ENCODE measurements around the gene RIMS4. TPM values are rescaled to one million over a fixed set of nuclear protein-coding genes. Genes with fewer than 3 reads are reported as not detected.
A peak's percentile ranks its signal among the peaks of the same experiment; 100 is the strongest.

RIMS4 gene
- total and polyA plus RNA-seq, 10 of the 15 experiments (the other 5 are each of a cell fraction or from before 2014, with no cell fraction given), result under 0.01 to 0.07 (median 0.05) TPM; not detected in 5

DNA sequence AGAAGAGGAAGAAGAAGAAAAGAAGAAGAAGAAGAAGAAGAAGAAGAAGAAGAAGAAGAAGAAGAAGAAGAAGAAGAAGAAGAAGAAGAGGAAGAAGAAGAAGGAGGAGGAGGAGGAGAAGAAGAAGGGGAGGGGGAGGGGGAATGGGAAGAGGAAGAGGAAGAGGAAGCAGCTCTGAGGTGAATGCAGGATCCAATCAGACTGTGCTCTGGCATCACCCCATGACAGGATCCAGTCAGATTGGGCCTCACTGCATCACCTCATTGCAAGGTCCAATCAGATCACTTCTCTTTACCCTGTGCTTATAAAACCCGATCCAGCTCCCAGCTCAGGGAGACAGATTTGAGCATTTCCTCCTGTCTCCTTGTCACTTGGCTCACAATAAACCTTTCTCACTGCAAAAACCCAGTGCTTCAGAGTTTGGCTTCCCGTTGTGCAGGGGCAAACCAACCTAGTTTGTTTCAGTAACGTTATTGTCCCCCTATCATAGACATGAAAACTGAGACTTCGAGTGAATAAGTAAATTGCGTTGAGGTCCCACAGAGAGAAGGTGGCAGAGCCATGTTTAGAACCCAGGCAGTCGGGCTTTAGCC is 46.6 kb upstream of the RIMS4 start:
- POLR2A ChIA-PET, result no interaction called here
- in situ Hi-C loops (cut with MboI), result no loop called here
- no peak overlapping the region for H2AFZ ChIP-seq (ENCODE audit: control insufficient read depth, low read depth, low read length)
- TF ChIP-seq YY1 (IDR thresholded peaks at IDR 0.05; ENCODE audit: low read depth, low read length), result no peak
- TF ChIP-seq SUPT20H (IDR thresholded peaks at IDR 0.05; ENCODE audit: borderline replicate concordance, control insufficient read depth, low read depth, low read length), result no peak
- no peak for TF ChIP-seq WRNIP1 (IDR thresholded peaks at IDR 0.05; ENCODE audit: borderline replicate concordance, low read depth, low read length)
- peak; percentile 41; the same call in 1 of the 2 replicates for TF ChIP-seq NFYB (IDR thresholded peaks at IDR 0.05; ENCODE audit: insufficient read depth, low read depth, low read length)
- no peak for TF ChIP-seq NR2C1 (IDR thresholded peaks at IDR 0.05)
- TF ChIP-seq, protein P1, sequence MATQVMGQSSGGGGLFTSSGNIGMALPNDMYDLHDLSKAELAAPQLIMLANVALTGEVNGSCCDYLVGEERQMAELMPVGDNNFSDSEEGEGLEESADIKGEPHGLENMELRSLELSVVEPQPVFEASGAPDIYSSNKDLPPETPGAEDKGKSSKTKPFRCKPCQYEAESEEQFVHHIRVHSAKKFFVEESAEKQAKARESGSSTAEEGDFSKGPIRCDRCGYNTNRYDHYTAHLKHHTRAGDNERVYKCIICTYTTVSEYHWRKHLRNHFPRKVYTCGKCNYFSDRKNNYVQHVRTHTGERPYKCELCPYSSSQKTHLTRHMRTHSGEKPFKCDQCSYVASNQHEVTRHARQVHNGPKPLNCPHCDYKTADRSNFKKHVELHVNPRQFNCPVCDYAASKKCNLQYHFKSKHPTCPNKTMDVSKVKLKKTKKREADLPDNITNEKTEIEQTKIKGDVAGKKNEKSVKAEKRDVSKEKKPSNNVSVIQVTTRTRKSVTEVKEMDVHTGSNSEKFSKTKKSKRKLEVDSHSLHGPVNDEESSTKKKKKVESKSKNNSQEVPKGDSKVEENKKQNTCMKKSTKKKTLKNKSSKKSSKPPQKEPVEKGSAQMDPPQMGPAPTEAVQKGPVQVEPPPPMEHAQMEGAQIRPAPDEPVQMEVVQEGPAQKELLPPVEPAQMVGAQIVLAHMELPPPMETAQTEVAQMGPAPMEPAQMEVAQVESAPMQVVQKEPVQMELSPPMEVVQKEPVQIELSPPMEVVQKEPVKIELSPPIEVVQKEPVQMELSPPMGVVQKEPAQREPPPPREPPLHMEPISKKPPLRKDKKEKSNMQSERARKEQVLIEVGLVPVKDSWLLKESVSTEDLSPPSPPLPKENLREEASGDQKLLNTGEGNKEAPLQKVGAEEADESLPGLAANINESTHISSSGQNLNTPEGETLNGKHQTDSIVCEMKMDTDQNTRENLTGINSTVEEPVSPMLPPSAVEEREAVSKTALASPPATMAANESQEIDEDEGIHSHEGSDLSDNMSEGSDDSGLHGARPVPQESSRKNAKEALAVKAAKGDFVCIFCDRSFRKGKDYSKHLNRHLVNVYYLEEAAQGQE (IDR thresholded peaks at IDR 0.05; ENCODE audit: low read depth, low read length), result no peak
- TF ChIP-seq BACH1 (IDR thresholded peaks at IDR 0.05; ENCODE audit: borderline replicate concordance), result no peak
- TF ChIP-seq, protein P2, sequence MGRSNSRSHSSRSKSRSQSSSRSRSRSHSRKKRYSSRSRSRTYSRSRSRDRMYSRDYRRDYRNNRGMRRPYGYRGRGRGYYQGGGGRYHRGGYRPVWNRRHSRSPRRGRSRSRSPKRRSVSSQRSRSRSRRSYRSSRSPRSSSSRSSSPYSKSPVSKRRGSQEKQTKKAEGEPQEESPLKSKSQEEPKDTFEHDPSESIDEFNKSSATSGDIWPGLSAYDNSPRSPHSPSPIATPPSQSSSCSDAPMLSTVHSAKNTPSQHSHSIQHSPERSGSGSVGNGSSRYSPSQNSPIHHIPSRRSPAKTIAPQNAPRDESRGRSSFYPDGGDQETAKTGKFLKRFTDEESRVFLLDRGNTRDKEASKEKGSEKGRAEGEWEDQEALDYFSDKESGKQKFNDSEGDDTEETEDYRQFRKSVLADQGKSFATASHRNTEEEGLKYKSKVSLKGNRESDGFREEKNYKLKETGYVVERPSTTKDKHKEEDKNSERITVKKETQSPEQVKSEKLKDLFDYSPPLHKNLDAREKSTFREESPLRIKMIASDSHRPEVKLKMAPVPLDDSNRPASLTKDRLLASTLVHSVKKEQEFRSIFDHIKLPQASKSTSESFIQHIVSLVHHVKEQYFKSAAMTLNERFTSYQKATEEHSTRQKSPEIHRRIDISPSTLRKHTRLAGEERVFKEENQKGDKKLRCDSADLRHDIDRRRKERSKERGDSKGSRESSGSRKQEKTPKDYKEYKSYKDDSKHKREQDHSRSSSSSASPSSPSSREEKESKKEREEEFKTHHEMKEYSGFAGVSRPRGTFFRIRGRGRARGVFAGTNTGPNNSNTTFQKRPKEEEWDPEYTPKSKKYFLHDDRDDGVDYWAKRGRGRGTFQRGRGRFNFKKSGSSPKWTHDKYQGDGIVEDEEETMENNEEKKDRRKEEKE (IDR thresholded peaks at IDR 0.05), result no peak
- TF ChIP-seq FOXK2 (IDR thresholded peaks at IDR 0.05), result no peak
- no peak for TF ChIP-seq ZNF622 (IDR thresholded peaks at IDR 0.05)
- TF ChIP-seq ZZZ3 (IDR thresholded peaks at IDR 0.05; ENCODE audit: control insufficient read depth, insufficient read length, low read depth), result no peak
- TF ChIP-seq, protein P3, sequence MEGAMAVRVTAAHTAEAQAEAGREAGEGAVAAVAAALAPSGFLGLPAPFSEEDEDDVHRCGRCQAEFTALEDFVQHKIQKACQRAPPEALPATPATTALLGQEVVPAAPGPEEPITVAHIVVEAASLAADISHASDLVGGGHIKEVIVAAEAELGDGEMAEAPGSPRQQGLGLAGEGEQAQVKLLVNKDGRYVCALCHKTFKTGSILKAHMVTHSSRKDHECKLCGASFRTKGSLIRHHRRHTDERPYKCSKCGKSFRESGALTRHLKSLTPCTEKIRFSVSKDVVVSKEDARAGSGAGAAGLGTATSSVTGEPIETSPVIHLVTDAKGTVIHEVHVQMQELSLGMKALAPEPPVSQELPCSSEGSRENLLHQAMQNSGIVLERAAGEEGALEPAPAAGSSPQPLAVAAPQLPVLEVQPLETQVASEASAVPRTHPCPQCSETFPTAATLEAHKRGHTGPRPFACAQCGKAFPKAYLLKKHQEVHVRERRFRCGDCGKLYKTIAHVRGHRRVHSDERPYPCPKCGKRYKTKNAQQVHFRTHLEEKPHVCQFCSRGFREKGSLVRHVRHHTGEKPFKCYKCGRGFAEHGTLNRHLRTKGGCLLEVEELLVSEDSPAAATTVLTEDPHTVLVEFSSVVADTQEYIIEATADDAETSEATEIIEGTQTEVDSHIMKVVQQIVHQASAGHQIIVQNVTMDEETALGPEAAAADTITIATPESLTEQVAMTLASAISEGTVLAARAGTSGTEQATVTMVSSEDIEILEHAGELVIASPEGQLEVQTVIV (IDR thresholded peaks at IDR 0.05; ENCODE audit: borderline replicate concordance, partially characterized antibody), result peak; percentile 31
- no peak for TF ChIP-seq JUNB (IDR thresholded peaks at IDR 0.05)
- TF ChIP-seq, protein P4, sequence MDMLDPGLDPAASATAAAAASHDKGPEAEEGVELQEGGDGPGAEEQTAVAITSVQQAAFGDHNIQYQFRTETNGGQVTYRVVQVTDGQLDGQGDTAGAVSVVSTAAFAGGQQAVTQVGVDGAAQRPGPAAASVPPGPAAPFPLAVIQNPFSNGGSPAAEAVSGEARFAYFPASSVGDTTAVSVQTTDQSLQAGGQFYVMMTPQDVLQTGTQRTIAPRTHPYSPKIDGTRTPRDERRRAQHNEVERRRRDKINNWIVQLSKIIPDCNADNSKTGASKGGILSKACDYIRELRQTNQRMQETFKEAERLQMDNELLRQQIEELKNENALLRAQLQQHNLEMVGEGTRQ (IDR thresholded peaks at IDR 0.05; ENCODE audit: borderline replicate concordance, low read depth, low read length), result no peak
- no peak for TF ChIP-seq TARDBP (IDR thresholded peaks at IDR 0.05; ENCODE audit: borderline replicate concordance)

More for the DNA sequence above, 46.6 kb upstream of the RIMS4 start:
- ATAC-seq (no peak), FAIRE-seq (no peak), DNase-seq (ENCODE audit: low read depth, low spot score) (no peak)
- Histone ChIP-seq H3K4me3 (no peak overlapping the region), H3K36me3 (ENCODE audit: control insufficient read depth in 2 of 2, insufficient read depth in 2 of 2, low read length in 1 of 2) (no peaks in the 10 kb centered on the region), H3K4me1 (ENCODE audit: control insufficient read depth, insufficient read depth, low read length) (no peaks in the 10 kb centered on the region), H3K27ac (ENCODE audit: control insufficient read depth, insufficient read depth) (no peak overlapping the region), H3K9me3 (replicated peaks; ENCODE audit: control insufficient read depth, insufficient read depth, low read length) (no peaks in the 10 kb centered on the region; the same call in 2 of the 3 replicates), H3K9ac (ENCODE audit: control insufficient read depth, insufficient read depth, low read length) (no peak overlapping the region), H3K4me2 (ENCODE audit: control insufficient read depth, insufficient read depth) (no peak overlapping the region), H3K79me2 (ENCODE audit: control insufficient read depth, insufficient read depth, low read length) (no peaks in the 10 kb centered on the region), H4K20me1 (ENCODE audit: control insufficient read depth, insufficient read depth) (no peaks in the 10 kb centered on the region), H3K27me3 (replicated peaks in 1 of 2; ENCODE audit: control insufficient read depth in 2 of 2, insufficient read depth in 2 of 2, low read length in 1 of 2) (no peaks in the 10 kb centered on the region)
- ChIA-PET RAD21 (ENCODE audit: unreplicated experiment) (no interaction called here), CTCF (interaction anchor here (1.0 to 1.4 kb wide), 2 partner anchors 10 to 238 kb away, joined by 3 to 6 read pairs; no protein-coding TSS in a partner anchor), SMC1A (ENCODE audit: uncharacterized antibody, unreplicated experiment) (interaction anchor here (0.7 kb wide), 1 partner anchor 174 kb away, joined by 3 read pairs; no protein-coding TSS in a partner anchor)
- intact Hi-C loops (cut with micrococcal nuclease; ENCODE audit: unreplicated experiment), result no loop called here
- 50% methylated on average over 6 of the region's 6 CpGs for WGBS (ENCODE audit: insufficient coverage, insufficient replicate concordance, low lambda C conversion rate, missing lambda C conversion rate)
- no TSS peak for BruUV-seq (replicated peaks)
